ENCODE data around the gene PDRG1. TPM values are rescaled to one million over a fixed set of nuclear protein-coding genes. Genes with fewer than 3 reads are reported as not detected.
"Not testable (repeated sequence)": the region's sequence is repeated elsewhere in the genome, so short reads cannot be mapped to it uniquely, and the experiment has no call there.

PDRG1 gene
- polyA plus RNA-seq, 3 donors, result 3.5 to 4.4 (median 3.7) TPM

DNA sequence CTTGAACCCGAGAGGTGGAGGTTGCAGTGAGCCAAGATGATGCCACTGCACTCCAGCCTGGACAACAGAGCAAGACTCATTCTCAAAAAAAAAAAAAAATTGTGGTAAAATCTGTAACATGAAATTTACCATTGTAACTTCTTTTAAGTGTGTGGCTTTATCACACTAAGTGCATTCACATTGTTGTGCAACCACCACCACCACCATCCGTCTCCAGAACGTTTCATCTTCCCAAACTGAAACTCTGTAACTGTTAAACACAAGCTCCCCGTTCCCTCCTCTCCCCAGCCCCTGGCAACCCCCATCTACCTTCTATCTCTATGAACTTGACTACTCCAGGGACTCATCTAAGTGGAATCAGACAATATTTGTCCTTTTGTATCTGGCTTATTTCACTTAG, 29.7 kb downstream of the PDRG1 start:
- Mint-ChIP-seq H3K27me3 (ENCODE audit: low read depth in 3 of 3) (peaks cover 5 to 12% (median 8%) of the 10 kb centered on the region in 3 donors), H3K9me3 (peaks cover 0 to 1% (median 0%) of the 10 kb centered on the region in 7 donors), H3K4me1 (peaks cover 16% of the 10 kb centered on the region), H3K27ac (no peak overlapping the region), H3K4me3 (no peak overlapping the region), H3K36me3 (no peaks in the 10 kb centered on the region)
- Histone ChIP-seq H3K4me3 (replicated peaks in 1 of 3; ENCODE audit: low read depth in 2 of 3, low read length in 3 of 3) (no peak overlapping the region), H3K36me3 (replicated peaks in 1 of 2; ENCODE audit: control insufficient read depth in 1 of 2, insufficient read depth in 2 of 2, low read length in 2 of 2) (no peaks in the 10 kb centered on the region), H3K27ac (ENCODE audit: low read depth in 1 of 2, low read length in 2 of 2) (no peak overlapping the region), H3K27me3 (ENCODE audit: control insufficient read depth in 2 of 2, insufficient read depth in 2 of 2, low read length in 2 of 2) (no peaks in the 10 kb centered on the region), H4K20me1 (ENCODE audit: insufficient read depth, low read length) (no peaks in the 10 kb centered on the region), H3K4me2 (replicated peaks; ENCODE audit: extremely low read depth, low read length, poor library complexity, severe bottlenecking) (no peak overlapping the region), H3K79me2 (ENCODE audit: insufficient read depth, low read length) (no peaks in the 10 kb centered on the region), H3K9me3 (replicated peaks in 1 of 2; ENCODE audit: control insufficient read depth in 1 of 2, insufficient read depth in 1 of 2, low read length in 2 of 2) (no peaks in the 10 kb centered on the region), H3K4me1 (ENCODE audit: control insufficient read depth in 1 of 2, insufficient read depth in 2 of 2, low read length in 2 of 2) (no peaks in the 10 kb centered on the region), H3K9ac (ENCODE audit: insufficient read depth, low read length, poor library complexity, severe bottlenecking) (no peak overlapping the region), H2AFZ (ENCODE audit: insufficient read depth, low read depth, low read length, poor library complexity, severe bottlenecking) (no peak overlapping the region)
- intact Hi-C loops (cut with micrococcal nuclease), result no loop called here
- WGBS (ENCODE audit: insufficient coverage), result 10% methylated on average over 3 of the region's 4 CpGs
- TF ChIP-seq, protein P1, sequence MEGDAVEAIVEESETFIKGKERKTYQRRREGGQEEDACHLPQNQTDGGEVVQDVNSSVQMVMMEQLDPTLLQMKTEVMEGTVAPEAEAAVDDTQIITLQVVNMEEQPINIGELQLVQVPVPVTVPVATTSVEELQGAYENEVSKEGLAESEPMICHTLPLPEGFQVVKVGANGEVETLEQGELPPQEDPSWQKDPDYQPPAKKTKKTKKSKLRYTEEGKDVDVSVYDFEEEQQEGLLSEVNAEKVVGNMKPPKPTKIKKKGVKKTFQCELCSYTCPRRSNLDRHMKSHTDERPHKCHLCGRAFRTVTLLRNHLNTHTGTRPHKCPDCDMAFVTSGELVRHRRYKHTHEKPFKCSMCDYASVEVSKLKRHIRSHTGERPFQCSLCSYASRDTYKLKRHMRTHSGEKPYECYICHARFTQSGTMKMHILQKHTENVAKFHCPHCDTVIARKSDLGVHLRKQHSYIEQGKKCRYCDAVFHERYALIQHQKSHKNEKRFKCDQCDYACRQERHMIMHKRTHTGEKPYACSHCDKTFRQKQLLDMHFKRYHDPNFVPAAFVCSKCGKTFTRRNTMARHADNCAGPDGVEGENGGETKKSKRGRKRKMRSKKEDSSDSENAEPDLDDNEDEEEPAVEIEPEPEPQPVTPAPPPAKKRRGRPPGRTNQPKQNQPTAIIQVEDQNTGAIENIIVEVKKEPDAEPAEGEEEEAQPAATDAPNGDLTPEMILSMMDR (IDR thresholded peaks at IDR 0.05), result no peak
- DNase-seq, result no peak

DNA sequence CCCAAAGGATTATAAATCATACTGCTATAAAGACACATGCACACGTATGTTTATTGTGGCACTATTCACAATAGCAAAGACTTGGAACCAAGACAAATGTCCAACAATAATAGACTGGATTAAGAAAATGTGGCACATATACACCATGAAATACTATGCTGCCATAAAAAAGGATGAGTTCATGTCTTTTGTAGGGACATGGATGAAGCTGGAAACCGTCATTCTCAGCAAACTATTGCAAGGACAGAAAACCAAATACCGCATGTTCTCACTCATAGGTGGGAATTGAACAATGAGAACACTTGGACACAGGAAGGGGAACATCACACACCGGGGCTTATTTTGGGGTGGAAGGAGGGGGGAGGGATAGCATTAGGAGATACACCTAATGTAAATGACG, 30.4 kb downstream of the PDRG1 start:
- H3K9me3 Mint-ChIP-seq; H2AFZ ChIP-seq (ENCODE audit: insufficient read depth, low read depth, low read length, poor library complexity, severe bottlenecking); H3K36me3 Mint-ChIP-seq; H3K27me3 ChIP-seq (ENCODE audit: control insufficient read depth in 2 of 2, insufficient read depth in 2 of 2, low read length in 2 of 2); DNase-seq; H3K27ac Mint-ChIP-seq; intact Hi-C loops (cut with micrococcal nuclease); H3K27ac ChIP-seq (ENCODE audit: low read depth in 1 of 2, low read length in 2 of 2); H3K4me2 ChIP-seq (replicated peaks; ENCODE audit: extremely low read depth, low read length, poor library complexity, severe bottlenecking); H3K4me3 Mint-ChIP-seq; H3K9me3 ChIP-seq (replicated peaks in 1 of 2; ENCODE audit: control insufficient read depth in 1 of 2, insufficient read depth in 1 of 2, low read length in 2 of 2); H3K36me3 ChIP-seq (replicated peaks in 1 of 2; ENCODE audit: control insufficient read depth in 1 of 2, insufficient read depth in 2 of 2, low read length in 2 of 2); H3K4me3 ChIP-seq (replicated peaks in 1 of 3; ENCODE audit: low read depth in 2 of 3, low read length in 3 of 3); H3K79me2 ChIP-seq (ENCODE audit: insufficient read depth, low read length); H4K20me1 ChIP-seq (ENCODE audit: insufficient read depth, low read length); H3K4me1 ChIP-seq (ENCODE audit: control insufficient read depth in 1 of 2, insufficient read depth in 2 of 2, low read length in 2 of 2); H3K9ac ChIP-seq (ENCODE audit: insufficient read depth, low read length, poor library complexity, severe bottlenecking): not testable (repeated sequence)
- Mint-ChIP-seq H3K4me1 (peaks cover 16% of the 10 kb centered on the region), H3K27me3 (ENCODE audit: low read depth in 3 of 3) (peaks cover 5 to 12% (median 8%) of the 10 kb centered on the region in 3 donors)
- WGBS (ENCODE audit: insufficient coverage), result no CpG with 5 or more reads among the region's 5 CpGs
